Measurements from ENCODE around the gene KRTDAP.

- TF ChIP-seq CTCF (IDR thresholded peaks at IDR 0.05; ENCODE audit: insufficient read depth, low read length) (no peak), POLR2AphosphoS5 (IDR thresholded peaks at IDR 0.05; ENCODE audit: low read depth) (no peak)
Observed at GRCh38 chr19:35484252-35485036, 5.8 kb downstream of the KRTDAP start.
